Measurements from ENCODE around the gene UBE2N.

Gene UBE2N

DNA sequence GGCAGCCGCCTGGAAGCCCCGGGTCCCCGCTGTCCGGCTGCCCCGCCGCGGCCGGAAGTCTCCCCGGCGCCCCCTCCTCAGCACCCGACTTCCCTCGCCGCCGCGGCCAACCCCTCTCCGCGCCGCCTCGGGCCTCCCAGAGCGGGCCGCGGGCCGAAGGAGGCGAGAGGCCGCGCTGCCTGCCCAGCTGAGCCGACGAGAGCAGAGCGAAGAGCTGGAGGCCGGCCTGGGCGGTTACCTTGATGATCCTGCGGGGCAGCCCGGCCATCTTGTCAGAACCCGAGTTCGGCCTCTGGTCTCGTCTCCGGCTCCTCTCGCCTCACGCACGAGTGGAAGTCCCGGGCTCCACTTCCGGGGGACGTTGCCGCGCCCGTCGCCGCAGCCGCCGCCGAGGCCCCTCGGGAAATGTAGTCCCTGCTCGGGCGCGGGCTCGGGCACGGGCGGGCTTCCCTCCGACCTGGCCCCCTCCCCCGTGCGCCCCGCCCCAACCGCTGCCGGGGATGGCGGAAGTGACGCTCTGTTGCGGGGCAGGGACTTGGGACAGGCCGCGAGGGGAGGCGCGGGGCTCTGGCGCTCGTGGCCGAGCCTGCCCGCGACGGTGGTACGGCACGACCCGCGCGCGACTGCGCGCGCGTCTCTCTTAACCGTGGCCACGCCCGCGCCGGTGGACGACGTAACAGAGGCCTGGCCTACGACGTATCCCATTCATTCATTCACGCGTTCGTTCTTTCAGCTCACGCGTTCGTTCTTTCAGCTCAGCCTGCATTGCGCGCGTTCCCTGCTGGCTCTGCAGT is at the start of gene UBE2N:
Gene UBE2N (minus strand): TSS at position 331 of the 794 bp plus-strand sequence. CDS start 63 bp downstream, at position 268.
- H3K4me3 ChIP-seq (ENCODE audit: low read depth, low read length), result peak within 1 kb of the TSS; percentile 66
- TF ChIP-seq, protein P1, sequence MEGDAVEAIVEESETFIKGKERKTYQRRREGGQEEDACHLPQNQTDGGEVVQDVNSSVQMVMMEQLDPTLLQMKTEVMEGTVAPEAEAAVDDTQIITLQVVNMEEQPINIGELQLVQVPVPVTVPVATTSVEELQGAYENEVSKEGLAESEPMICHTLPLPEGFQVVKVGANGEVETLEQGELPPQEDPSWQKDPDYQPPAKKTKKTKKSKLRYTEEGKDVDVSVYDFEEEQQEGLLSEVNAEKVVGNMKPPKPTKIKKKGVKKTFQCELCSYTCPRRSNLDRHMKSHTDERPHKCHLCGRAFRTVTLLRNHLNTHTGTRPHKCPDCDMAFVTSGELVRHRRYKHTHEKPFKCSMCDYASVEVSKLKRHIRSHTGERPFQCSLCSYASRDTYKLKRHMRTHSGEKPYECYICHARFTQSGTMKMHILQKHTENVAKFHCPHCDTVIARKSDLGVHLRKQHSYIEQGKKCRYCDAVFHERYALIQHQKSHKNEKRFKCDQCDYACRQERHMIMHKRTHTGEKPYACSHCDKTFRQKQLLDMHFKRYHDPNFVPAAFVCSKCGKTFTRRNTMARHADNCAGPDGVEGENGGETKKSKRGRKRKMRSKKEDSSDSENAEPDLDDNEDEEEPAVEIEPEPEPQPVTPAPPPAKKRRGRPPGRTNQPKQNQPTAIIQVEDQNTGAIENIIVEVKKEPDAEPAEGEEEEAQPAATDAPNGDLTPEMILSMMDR (IDR thresholded peaks at IDR 0.05; ENCODE audit: low read depth, low read length), result no peak
- in situ Hi-C loops (cut with HindIII; ENCODE audit: low sequenced_read_pairs), result no loop called here
- peak; percentile 97 for DNase-seq (ENCODE audit: low read depth, low spot score)

- no peak overlapping the region for H3K4me3 ChIP-seq (ENCODE audit: low read depth, low read length)
- no peak for DNase-seq (ENCODE audit: low read depth, low spot score)
- TF ChIP-seq, protein P1 (IDR thresholded peaks at IDR 0.05; ENCODE audit: low read depth, low read length), result no peak
- in situ Hi-C loops (cut with HindIII; ENCODE audit: low sequenced_read_pairs), result no loop called here
Measured at GRCh38 chr12:93484315-93484981, 42.7 kb upstream of the UBE2N start.

DNA sequence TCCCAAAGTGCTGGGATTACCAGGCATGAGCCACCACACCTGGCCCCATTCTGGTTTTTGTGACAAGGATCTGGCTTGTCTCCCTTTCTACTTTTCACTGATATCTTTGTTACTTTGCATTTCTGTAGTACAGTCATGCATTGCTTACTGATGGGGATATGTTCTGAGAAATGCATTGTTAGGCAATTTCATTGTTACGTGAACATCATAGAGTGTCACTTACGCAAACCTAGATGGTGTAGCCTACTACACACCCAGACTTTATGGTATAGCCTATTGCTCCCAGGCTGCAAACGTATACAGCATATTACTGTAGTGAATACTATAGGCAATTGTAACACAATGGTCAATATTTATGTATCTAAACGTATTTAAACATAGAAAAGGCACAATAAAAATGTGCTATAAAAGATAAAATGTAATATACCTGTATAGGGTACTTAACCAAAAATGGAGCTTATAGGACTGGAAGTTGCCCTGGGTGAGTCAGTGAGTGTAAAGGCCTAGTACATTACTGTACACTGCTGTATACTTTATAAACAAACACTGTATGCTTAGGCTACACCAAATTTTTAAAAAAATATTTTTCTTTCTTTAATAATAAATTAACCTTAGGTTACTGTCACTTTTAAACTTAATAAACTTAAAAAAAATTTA is 41.5 kb upstream of the UBE2N start:
- no peak overlapping the region for H3K4me3 ChIP-seq (ENCODE audit: low read depth, low read length)
- in situ Hi-C loops (cut with HindIII; ENCODE audit: low sequenced_read_pairs), result no loop called here
- no peak for DNase-seq (ENCODE audit: low read depth, low spot score)
- TF ChIP-seq, protein P1 (IDR thresholded peaks at IDR 0.05; ENCODE audit: low read depth, low read length), result no peak

- no peak overlapping the region for H3K4me3 ChIP-seq (ENCODE audit: low read depth, low read length)
- TF ChIP-seq, protein P1 (IDR thresholded peaks at IDR 0.05; ENCODE audit: low read depth, low read length), result no peak
- in situ Hi-C loops (cut with HindIII; ENCODE audit: low sequenced_read_pairs), result no loop called here
- DNase-seq (ENCODE audit: low read depth, low spot score), result no peak
Measured at GRCh38 chr12:93482721-93483120, 41.0 kb upstream of the UBE2N start.

GRCh38 chr12:93476555-93476954 is 34.8 kb upstream of the UBE2N start:
- in situ Hi-C loops (cut with HindIII; ENCODE audit: low sequenced_read_pairs), result no loop called here
- TF ChIP-seq, protein P1 (IDR thresholded peaks at IDR 0.05; ENCODE audit: low read depth, low read length), result no peak
- no peak overlapping the region for H3K4me3 ChIP-seq (ENCODE audit: low read depth, low read length)
- DNase-seq (ENCODE audit: low read depth, low spot score), result no peak

DNA sequence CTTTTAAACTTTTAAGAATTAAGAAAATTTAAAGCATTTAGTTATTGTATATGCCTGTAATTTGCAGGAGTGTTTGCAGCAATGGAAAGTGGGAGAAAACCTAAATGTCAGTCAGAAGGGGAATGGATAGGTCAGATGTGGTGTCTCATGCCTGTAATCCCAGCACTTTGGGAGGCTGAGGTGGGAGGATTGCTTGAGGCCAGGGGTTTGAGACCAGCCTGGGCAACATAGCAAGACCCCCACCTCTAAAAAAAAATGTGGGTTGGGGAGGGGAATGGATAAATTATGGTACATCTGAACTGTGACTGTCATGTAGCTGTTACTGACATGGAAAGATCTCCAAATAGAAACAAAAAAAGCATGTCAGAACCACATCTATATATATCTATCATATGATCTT is 27.6 kb upstream of the UBE2N start:
- H3K4me3 ChIP-seq (ENCODE audit: low read depth, low read length), result no peak overlapping the region
- in situ Hi-C loops (cut with HindIII; ENCODE audit: low sequenced_read_pairs), result no loop called here
- no peak for DNase-seq (ENCODE audit: low read depth, low spot score)
- TF ChIP-seq, protein P1 (IDR thresholded peaks at IDR 0.05; ENCODE audit: low read depth, low read length), result no peak
